Trophoblast cell (in vitro differentiated cells and primary cell): ENCODE data around the gene MAMDC2.

ENCODE experiments used
- DNase-seq, 2 donors: peaks; one replicate each; pipeline ENCODE4 v3.0.0-alpha.2; 2016
- H2AFZ ChIP-seq: 2 replicates; pipeline ENCODE4 v1.6.1; 2013; ENCODE audit warnings: low read length, moderate library complexity, mild to moderate bottlenecking; ENCODE audit not compliant: insufficient read depth, poor library complexity
- H2AK5ac ChIP-seq: 2 replicates; pipeline ENCODE4 v1.6.1; 2013; ENCODE audit warnings: mild to moderate bottlenecking, low read length
- H2BK120ac ChIP-seq: 2 replicates; pipeline ENCODE4 v1.6.1; 2013; ENCODE audit warnings: low read length, mild to moderate bottlenecking, moderate library complexity; ENCODE audit not compliant: insufficient read depth, poor library complexity
- H2BK12ac ChIP-seq: 2 replicates; pipeline ENCODE4 v1.6.1; 2013; ENCODE audit warnings: mild to moderate bottlenecking, low read length, moderate library complexity
- H2BK5ac ChIP-seq: 2 replicates; pipeline ENCODE4 v1.6.1; 2013; ENCODE audit warnings: low read length, low read depth, moderate library complexity, mild to moderate bottlenecking; ENCODE audit not compliant: poor library complexity
- H3K14ac ChIP-seq: 2 replicates; pipeline ENCODE4 v1.6.1; 2013; ENCODE audit warnings: mild to moderate bottlenecking, low read length
- H3K18ac ChIP-seq: 2 replicates; pipeline ENCODE4 v1.6.1; 2013; ENCODE audit warnings: mild to moderate bottlenecking, low read length
- H3K23ac ChIP-seq: 2 replicates; pipeline ENCODE4 v1.6.1; 2013; ENCODE audit warnings: low read length
- H3K27ac ChIP-seq: 2 replicates; pipeline ENCODE4 v1.5.1; 2013; ENCODE audit warnings: low read depth, mild to moderate bottlenecking, inconsistent platforms, low read length, moderate library complexity
- H3K27me3 ChIP-seq: 2 replicates; pipeline ENCODE4 v1.6.1; 2013; ENCODE audit warnings: inconsistent platforms, mild to moderate bottlenecking, low read length, moderate library complexity; ENCODE audit not compliant: insufficient read depth
- H3K36me3 ChIP-seq, 2 experiments: 1 replicate in 1 of 2; 2 replicates in 1 of 2; pipeline ENCODE4 v1.6.1; 2013; ENCODE audit warnings: low read length in 2 of 2, mild to moderate bottlenecking in 2 of 2, moderate library complexity in 1 of 2; ENCODE audit not compliant: insufficient read depth in 2 of 2, control insufficient read depth in 1 of 2
- H3K4ac ChIP-seq: 2 replicates; pipeline ENCODE4 v1.6.1; 2013; ENCODE audit warnings: low read depth, mild to moderate bottlenecking, low read length, moderate library complexity
- H3K4me1 ChIP-seq, 2 experiments: 1 replicate in 1 of 2; 2 replicates in 1 of 2; pipeline ENCODE4 v1.6.1; 2013; ENCODE audit warnings: low read length in 2 of 2, mild to moderate bottlenecking in 2 of 2, moderate library complexity in 1 of 2; ENCODE audit not compliant: insufficient read depth in 2 of 2, control insufficient read depth in 1 of 2
- H3K4me2 ChIP-seq: 2 replicates; pipeline ENCODE4 v1.6.1; 2013; ENCODE audit warnings: inconsistent platforms, mild to moderate bottlenecking, low read length, moderate library complexity
- H3K4me3 ChIP-seq: 2 replicates; pipeline ENCODE4 v1.5.1; 2013; ENCODE audit warnings: mild to moderate bottlenecking, low read depth, low read length, inconsistent platforms
- H3K79me1 ChIP-seq: one replicate; pipeline ENCODE4 v1.6.1; 2013; ENCODE audit warnings: low read length
- H3K79me2 ChIP-seq: 2 replicates; pipeline ENCODE4 v1.6.1; 2013; ENCODE audit warnings: low read length, mild to moderate bottlenecking; ENCODE audit not compliant: control insufficient read depth, insufficient read depth, poor library complexity
- H3K9ac ChIP-seq: 2 replicates; pipeline ENCODE4 v1.6.1; 2013; ENCODE audit warnings: mild to moderate bottlenecking, low read length
- H3K9me3 ChIP-seq: 2 replicates; pipeline ENCODE4 v1.6.1; 2013; ENCODE audit warnings: low read depth, mild to moderate bottlenecking, control low read depth, inconsistent platforms, low read length; ENCODE audit not compliant: insufficient read depth
- H4K12ac ChIP-seq: 2 replicates; pipeline ENCODE4 v1.6.1; 2013; ENCODE audit warnings: low read depth, mild to moderate bottlenecking, low read length, moderate library complexity
- H4K8ac ChIP-seq: 2 replicates; pipeline ENCODE4 v1.6.1; 2013; ENCODE audit warnings: low read depth, mild to moderate bottlenecking, low read length, moderate library complexity
- H4K91ac ChIP-seq: one replicate; pipeline ENCODE4 v1.6.1; 2013; ENCODE audit warnings: low read depth, mild to moderate bottlenecking, low read length, moderate library complexity
- WGBS: extraction: QIAGEN DNeasy Blood & Tissue Kit; methylation state at CpG from one replicate; pipeline ENCODE4 v1.1.7; 2013; ENCODE audit warnings: missing lambda C conversion rate; ENCODE audit not compliant: insufficient read length, insufficient coverage; ENCODE audit errors: extremely low coverage; 5-methylcytosine and 5-hydroxymethylcytosine counted together

The MAMDC2 gene

DNA sequence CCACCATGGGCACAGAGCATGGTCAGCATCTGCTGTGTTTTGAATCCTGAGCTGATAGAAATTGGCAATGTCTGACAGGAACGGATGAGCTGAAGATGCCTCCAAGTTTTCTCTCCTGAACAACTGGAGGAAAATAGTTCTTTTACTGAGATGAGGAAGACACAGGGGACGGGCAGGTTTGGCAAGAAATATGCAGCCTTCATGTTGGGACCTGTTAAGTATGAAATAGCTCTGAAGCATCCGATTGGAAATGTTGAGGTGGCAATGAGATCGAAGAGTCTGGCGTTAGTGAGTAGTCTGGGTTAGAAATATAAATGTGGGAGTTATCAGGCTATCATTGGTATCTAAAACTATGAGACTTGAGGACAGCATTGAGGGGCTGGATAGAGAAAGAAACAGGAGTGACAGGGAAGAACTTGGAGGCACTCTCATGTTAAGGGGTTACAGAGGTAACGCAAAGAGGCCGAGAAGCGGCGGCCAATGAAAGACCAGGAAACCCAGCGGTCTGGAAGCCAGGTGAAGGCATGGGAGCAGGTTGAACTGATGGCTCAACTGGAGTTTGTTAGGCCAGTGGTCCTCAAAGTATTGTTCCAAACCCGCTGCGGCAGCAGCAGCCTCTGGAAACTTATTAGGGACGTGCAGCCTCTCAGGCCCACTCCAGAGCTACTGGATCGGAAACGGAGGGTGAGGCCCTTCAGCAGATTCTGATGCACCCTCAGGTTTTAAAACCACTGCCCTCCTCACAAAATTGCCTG, 1.0 kb upstream of the MAMDC2 start:
- H2AFZ ChIP-seq: peak overlapping the region; percentile 7
- H2BK120ac ChIP-seq: no peak overlapping the region
- peaks cover 2% of the 10 kb centered on the region for H3K79me1 ChIP-seq
- no peak overlapping the region for H3K9ac ChIP-seq
- no peak overlapping the region for H4K12ac ChIP-seq
- peak overlapping the region; percentile 21 for H2BK5ac ChIP-seq
- no peak overlapping the region for H4K91ac ChIP-seq
- H4K8ac ChIP-seq: no peak overlapping the region
- no peaks in the 10 kb centered on the region for H3K36me3 ChIP-seq
- H3K4ac ChIP-seq: no peak overlapping the region
- no CpG with 5 or more reads among the region's 15 CpGs for WGBS
- H2AK5ac ChIP-seq: no peak overlapping the region
- H3K4me3 ChIP-seq: no peak overlapping the region
- no peak overlapping the region for H3K23ac ChIP-seq
- H3K79me2 ChIP-seq: no peaks in the 10 kb centered on the region
- peaks cover 2% of the 10 kb centered on the region for H3K9me3 ChIP-seq
- peaks cover 9 to 24% of the 10 kb centered on the region in 2 experiments for H3K4me1 ChIP-seq
- DNase-seq: no peak
- no peaks in the 10 kb centered on the region for H3K27me3 ChIP-seq
- no peak overlapping the region for H3K14ac ChIP-seq
- H3K18ac ChIP-seq: no peak overlapping the region
- H3K27ac ChIP-seq: no peak overlapping the region
- peak overlapping the region; percentile 76 for H3K4me2 ChIP-seq
- H2BK12ac ChIP-seq: peak overlapping the region; percentile 17

DNA sequence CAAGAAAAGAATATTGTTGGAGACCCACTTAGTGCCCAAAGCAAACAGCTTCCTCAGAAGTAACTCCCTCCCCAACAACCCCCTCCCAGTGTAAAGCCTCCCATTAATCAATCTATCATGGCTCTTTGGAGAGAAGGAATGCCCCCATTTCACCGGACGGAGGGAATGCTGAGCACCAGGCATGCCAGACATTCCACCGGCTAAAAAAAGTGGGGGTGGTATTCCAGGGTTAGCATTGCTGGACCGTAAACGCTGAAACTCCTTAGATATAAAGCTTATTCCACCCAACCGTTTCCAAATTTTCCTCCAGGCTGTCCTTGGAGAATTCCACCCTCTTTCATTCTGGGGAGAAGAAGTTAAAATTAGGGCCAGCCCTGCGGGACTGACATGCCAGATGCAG, 363 bp upstream of the MAMDC2 start:
- no peaks in the 10 kb centered on the region for H3K27me3 ChIP-seq
- H3K9ac ChIP-seq: no peak overlapping the region
- H3K4ac ChIP-seq: no peak overlapping the region
- no peak overlapping the region for H3K27ac ChIP-seq
- H4K8ac ChIP-seq: no peak overlapping the region
- no peak overlapping the region for H2AK5ac ChIP-seq
- peaks cover 2% of the 10 kb centered on the region for H3K79me1 ChIP-seq
- H3K4me1 ChIP-seq: peaks cover 9 to 24% of the 10 kb centered on the region in 2 experiments
- H3K4me2 ChIP-seq: peak overlapping the region; percentile 76
- H2BK5ac ChIP-seq: no peak overlapping the region
- peaks cover 2% of the 10 kb centered on the region for H3K9me3 ChIP-seq
- no peak overlapping the region for H4K91ac ChIP-seq
- H3K36me3 ChIP-seq: no peaks in the 10 kb centered on the region
- H3K4me3 ChIP-seq: peak overlapping the region; percentile 64
- WGBS: no CpG with 5 or more reads among the region's 7 CpGs
- H3K79me2 ChIP-seq: no peaks in the 10 kb centered on the region
- H4K12ac ChIP-seq: no peak overlapping the region
- H3K18ac ChIP-seq: no peak overlapping the region
- H3K14ac ChIP-seq: no peak overlapping the region
- DNase-seq: peak in 1 of 2 donors; percentile 40
- no peak overlapping the region for H2BK12ac ChIP-seq
- H2BK120ac ChIP-seq: no peak overlapping the region
- H2AFZ ChIP-seq: no peak overlapping the region
- no peak overlapping the region for H3K23ac ChIP-seq

DNA sequence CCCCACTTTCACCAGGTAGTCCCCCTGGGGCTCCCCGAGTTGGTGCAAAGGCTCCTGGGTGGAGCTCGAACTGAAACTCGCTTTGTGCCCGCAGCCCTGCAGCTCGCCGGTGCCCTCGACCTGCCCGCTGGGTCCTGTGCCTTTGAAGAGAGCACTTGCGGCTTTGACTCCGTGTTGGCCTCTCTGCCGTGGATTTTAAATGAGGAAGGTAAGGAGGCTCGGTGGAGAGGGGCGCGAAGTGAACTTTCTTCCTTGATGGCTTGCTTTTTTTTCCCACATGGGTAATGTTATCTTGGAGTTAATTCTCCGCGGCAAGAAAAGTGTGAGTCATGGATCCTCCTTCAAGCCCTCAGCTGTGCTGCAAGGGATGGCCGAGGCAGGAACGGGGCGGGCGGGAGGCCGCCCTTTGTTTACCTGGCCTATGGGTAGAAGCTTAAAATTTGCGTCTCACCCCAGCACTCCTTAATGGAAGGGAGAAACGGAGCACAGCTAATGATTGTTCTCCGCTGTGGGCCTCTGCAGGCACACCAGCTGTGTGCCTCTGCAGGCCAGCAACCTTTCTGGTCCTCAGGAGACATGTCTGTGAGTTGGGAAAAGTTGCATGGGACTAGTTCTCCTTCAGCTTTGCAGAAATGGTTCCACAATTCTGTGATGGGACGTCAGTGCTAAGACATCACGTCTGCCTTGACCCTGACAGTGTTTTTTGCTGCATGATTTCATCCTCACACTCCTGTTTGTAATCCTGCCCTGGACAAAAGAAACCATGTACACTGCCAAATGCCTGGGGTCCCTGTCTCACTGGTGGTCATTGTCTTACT, 1.1 kb downstream of the MAMDC2 start:
- Histone ChIP-seq H3K18ac (no peak overlapping the region), H3K4me2 (peak overlapping the region; percentile 76), H3K79me2 (no peaks in the 10 kb centered on the region), H3K4ac (no peak overlapping the region), H2BK12ac (no peak overlapping the region), H2BK120ac (no peak overlapping the region), H3K27ac (no peak overlapping the region), H2AFZ (peak overlapping the region; percentile 0), H2BK5ac (no peak overlapping the region), H3K23ac (no peak overlapping the region), H3K4me3 (peak overlapping the region; percentile 64), H3K27me3 (no peaks in the 10 kb centered on the region), H4K91ac (no peak overlapping the region), H2AK5ac (no peak overlapping the region), H3K14ac (no peak overlapping the region), H4K12ac (no peak overlapping the region), H3K79me1 (peaks cover 2% of the 10 kb centered on the region), H4K8ac (no peak overlapping the region), H3K9me3 (peaks cover 2% of the 10 kb centered on the region), H3K9ac (peak overlapping the region; percentile 56), H3K36me3 (peaks cover 0 to 2% of the 10 kb centered on the region in 2 experiments), H3K4me1 (peaks cover 9 to 24% of the 10 kb centered on the region in 2 experiments)
- no CpG with 5 or more reads among the region's 26 CpGs for WGBS
- DNase-seq: peak in 1 of 2 donors; percentile 34

DNA sequence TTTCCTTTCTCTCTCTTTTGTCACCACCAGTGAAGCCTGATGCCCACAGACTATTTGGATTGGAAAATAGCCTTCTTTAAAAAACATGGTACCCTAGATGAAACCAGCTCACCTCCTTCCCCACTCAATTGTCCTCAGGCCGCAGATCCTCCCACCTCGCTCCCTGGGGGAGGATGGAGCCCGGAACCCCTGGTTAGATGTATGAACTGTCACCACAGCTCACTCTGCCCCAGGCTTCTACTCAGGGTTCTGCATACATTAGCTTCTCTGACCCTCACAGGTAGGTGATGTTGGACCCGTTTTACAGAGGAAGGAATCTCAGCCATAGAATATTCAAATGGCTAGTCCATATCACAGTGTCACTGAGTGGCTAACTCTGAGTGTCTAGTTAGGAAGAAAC, 1.8 kb downstream of the MAMDC2 start:
- Histone ChIP-seq H3K9ac (no peak overlapping the region), H3K14ac (no peak overlapping the region), H3K27me3 (no peaks in the 10 kb centered on the region), H2AFZ (no peak overlapping the region), H3K4ac (no peak overlapping the region), H3K27ac (no peak overlapping the region), H4K12ac (no peak overlapping the region), H3K4me3 (no peak overlapping the region), H2AK5ac (no peak overlapping the region), H2BK120ac (no peak overlapping the region), H3K9me3 (peaks cover 2% of the 10 kb centered on the region), H3K4me1 (peaks cover 9 to 24% of the 10 kb centered on the region in 2 experiments), H3K18ac (no peak overlapping the region), H3K4me2 (no peak overlapping the region), H2BK5ac (no peak overlapping the region), H4K8ac (no peak overlapping the region), H3K79me2 (no peaks in the 10 kb centered on the region), H3K36me3 (peaks cover 0 to 2% of the 10 kb centered on the region in 2 experiments), H4K91ac (no peak overlapping the region), H3K23ac (no peak overlapping the region), H2BK12ac (no peak overlapping the region), H3K79me1 (peaks cover 2% of the 10 kb centered on the region)
- no peak for DNase-seq
- no CpG with 5 or more reads among the region's 4 CpGs for WGBS
